Endothelial cell (in vitro differentiated cells): ENCODE results near the gene RIGI. TPM values are rescaled to one million over a fixed set of nuclear protein-coding genes. Genes with fewer than 3 reads are reported as not detected.

Experiments
- DNase-seq: peaks from one replicate; pipeline ENCODE4 v3.0.0; 2021; ENCODE audit warnings: low spot score
- H3K27ac Mint-ChIP-seq: one replicate; pipeline ENCODE4 v1.8.0; 2021; ENCODE audit warnings: mixed read lengths, inconsistent platforms; ENCODE audit not compliant: unreplicated experiment
- H3K27me3 Mint-ChIP-seq: one replicate; pipeline ENCODE4 v1.8.0; 2021; ENCODE audit warnings: mild to moderate bottlenecking, moderate library complexity, mixed read lengths, inconsistent platforms; ENCODE audit not compliant: unreplicated experiment
- H3K36me3 Mint-ChIP-seq: one replicate; pipeline ENCODE4 v1.8.0; 2021; ENCODE audit warnings: mild to moderate bottlenecking, low read depth, mixed read lengths, inconsistent platforms; ENCODE audit not compliant: unreplicated experiment
- H3K4me1 Mint-ChIP-seq: one replicate; pipeline ENCODE4 v1.8.0; 2021; ENCODE audit warnings: mild to moderate bottlenecking, mixed read lengths, inconsistent platforms; ENCODE audit not compliant: unreplicated experiment
- H3K4me3 Mint-ChIP-seq: one replicate; pipeline ENCODE4 v1.8.0; 2021; ENCODE audit warnings: mild to moderate bottlenecking, mixed read lengths, inconsistent platforms; ENCODE audit not compliant: unreplicated experiment
- H3K9me3 Mint-ChIP-seq: one replicate; pipeline ENCODE4 v1.8.0; 2021; ENCODE audit warnings: mixed read lengths, inconsistent platforms; ENCODE audit not compliant: unreplicated experiment
- long read RNA-seq: library from polyadenylated mRNA; unstranded; transcript quantifications from one replicate; pipeline ENCODE4 v2.0.0, GENCODE V29; 2020; ENCODE audit not compliant: unreplicated experiment
- total RNA-seq: library from RNA; stranded (reverse); fragmentation: NEBNext Ultra II Directional; extraction: Animal tissue kit (Norgen Biotek cat#: 25700); gene quantifications from one replicate; pipeline ENCODE4 v1.2.1, GENCODE V29; 2021; ENCODE audit not compliant: unreplicated experiment
- TF ChIP-seq, protein P1 (sequence below): fragments of 200-600 bp; sonication (generic); IDR thresholded peaks from one replicate; pipeline ENCODE4 v1.5.0; 2021; ENCODE audit warnings: antibody characterized with exemption; ENCODE audit not compliant: unreplicated experiment

The RIGI gene
- total RNA-seq: 8.4 TPM
- long read RNA-seq, full-length matches to known transcripts: 1 of 9 reads
- long read RNA-seq, partial matches to known transcripts: 7 of 9 reads
- long read RNA-seq, other reads (novel, unspliced or antisense): 1 of 9 reads

- TF ChIP-seq, protein P1, sequence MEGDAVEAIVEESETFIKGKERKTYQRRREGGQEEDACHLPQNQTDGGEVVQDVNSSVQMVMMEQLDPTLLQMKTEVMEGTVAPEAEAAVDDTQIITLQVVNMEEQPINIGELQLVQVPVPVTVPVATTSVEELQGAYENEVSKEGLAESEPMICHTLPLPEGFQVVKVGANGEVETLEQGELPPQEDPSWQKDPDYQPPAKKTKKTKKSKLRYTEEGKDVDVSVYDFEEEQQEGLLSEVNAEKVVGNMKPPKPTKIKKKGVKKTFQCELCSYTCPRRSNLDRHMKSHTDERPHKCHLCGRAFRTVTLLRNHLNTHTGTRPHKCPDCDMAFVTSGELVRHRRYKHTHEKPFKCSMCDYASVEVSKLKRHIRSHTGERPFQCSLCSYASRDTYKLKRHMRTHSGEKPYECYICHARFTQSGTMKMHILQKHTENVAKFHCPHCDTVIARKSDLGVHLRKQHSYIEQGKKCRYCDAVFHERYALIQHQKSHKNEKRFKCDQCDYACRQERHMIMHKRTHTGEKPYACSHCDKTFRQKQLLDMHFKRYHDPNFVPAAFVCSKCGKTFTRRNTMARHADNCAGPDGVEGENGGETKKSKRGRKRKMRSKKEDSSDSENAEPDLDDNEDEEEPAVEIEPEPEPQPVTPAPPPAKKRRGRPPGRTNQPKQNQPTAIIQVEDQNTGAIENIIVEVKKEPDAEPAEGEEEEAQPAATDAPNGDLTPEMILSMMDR: no peak
- H3K27ac Mint-ChIP-seq: peak within 1 kb of the TSS; percentile 87
- peaks cover 8% of the 10 kb centered on the region for H3K9me3 Mint-ChIP-seq
- peak within 1 kb of the TSS; percentile 91 for H3K4me3 Mint-ChIP-seq
- peaks cover 25% of the 10 kb centered on the region for H3K36me3 Mint-ChIP-seq
- peak; percentile 83 for DNase-seq
- peaks cover 13% of the 10 kb centered on the region for H3K4me1 Mint-ChIP-seq
- H3K27me3 Mint-ChIP-seq: peaks cover 3% of the 10 kb centered on the region
These were observed at the start of gene RIGI for GRCh38 chr9:32526041-32526706. TSS of gene RIGI (minus strand) at chr9:32526196. CDS start at chr9:32526166, 30 bp downstream.

DNA sequence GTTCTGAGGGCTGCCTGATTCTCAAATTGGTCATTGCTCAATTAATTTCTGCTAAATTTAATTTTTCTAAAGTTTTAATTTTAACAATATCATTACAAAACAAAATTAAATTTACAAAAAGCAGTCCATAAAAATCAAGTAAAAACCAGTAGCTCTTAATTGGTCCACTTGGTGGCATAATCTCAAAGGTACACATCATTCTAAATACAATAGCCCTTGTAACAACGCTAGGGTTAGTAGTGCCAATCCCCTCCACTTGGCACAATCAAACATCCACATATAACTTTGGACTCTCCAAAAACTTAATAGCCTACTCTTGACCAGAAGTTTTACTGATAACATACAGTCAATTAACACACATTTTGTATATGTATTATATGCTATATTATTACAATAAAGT is 48.9 kb upstream of the RIGI start:
- H3K36me3 Mint-ChIP-seq: peaks cover 5% of the 10 kb centered on the region
- H3K27ac Mint-ChIP-seq: no peak overlapping the region
- H3K4me1 Mint-ChIP-seq: peaks cover 15% of the 10 kb centered on the region
- TF ChIP-seq, protein P1: no peak
- peaks cover 5% of the 10 kb centered on the region for H3K27me3 Mint-ChIP-seq
- H3K4me3 Mint-ChIP-seq: no peak overlapping the region
- no peak for DNase-seq
- no peaks in the 10 kb centered on the region for H3K9me3 Mint-ChIP-seq

DNA sequence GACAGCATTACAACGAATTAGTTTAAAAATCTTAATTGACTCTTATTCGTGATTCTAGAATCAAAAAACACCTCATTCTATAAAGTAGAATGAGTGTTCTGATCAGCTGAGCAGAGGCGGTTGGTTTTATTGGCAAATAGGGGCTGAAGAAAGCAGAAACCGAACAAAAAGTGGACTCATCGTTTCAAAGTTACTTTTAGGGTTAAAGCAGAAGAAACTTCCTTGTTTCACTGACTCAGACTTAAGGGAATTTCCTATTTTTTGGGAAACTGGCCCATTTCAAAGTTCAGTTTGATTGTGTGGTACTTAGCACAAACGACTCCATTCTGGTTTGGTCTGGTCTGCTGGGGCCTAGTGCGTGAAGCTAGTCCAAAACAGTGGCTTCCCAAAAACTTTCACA is 47.8 kb upstream of the RIGI start:
- Mint-ChIP-seq H3K4me1 (peaks cover 14% of the 10 kb centered on the region), H3K27ac (peak overlapping the region; percentile 95), H3K9me3 (no peaks in the 10 kb centered on the region), H3K36me3 (peaks cover 6% of the 10 kb centered on the region), H3K27me3 (peaks cover 5% of the 10 kb centered on the region), H3K4me3 (peak overlapping the region; percentile 98)
- no peak for DNase-seq
- TF ChIP-seq, protein P1: no peak

DNA sequence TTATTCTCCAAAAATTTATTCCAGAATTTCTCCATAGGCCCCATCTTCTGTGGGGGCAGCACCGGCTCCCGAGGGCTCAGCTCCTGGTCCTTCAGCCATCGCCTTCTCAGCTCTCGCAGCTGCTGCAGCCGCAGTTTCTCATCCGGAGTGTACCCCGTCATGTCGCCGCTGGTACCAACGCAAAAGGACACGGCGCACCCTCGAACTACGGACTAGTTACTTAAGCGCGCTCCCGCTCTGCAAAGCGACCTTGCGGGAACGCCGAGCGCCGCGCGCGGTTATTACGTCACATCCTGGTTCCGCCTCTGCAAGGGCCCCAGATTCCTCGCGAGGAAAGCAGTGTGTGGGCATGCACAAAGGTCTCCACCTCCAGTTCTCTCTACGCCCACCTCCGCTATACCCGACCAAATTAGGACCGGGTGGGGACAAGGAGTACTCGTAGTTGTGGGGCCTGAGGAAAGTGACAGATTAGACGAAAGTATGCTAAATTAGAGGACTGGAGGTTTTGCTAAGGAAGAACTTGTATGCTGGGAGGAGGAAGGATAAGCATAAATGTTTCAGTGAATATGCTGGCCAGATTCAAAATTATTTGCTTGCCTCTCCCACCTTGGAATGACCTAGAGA is 47.0 kb upstream of the RIGI start, which contains the start of gene NDUFB6:
TSS of gene NDUFB6 (minus strand) at position 260 of the 624 bp plus-strand sequence. CDS start at position 161, 99 bp downstream.
- peak; percentile 87 for DNase-seq
- H3K9me3 Mint-ChIP-seq: no peaks in the 10 kb centered on the region
- H3K36me3 Mint-ChIP-seq: peaks cover 6% of the 10 kb centered on the region
- H3K4me3 Mint-ChIP-seq: peak within 1 kb of the TSS; percentile 98
- H3K4me1 Mint-ChIP-seq: peaks cover 14% of the 10 kb centered on the region
- peaks cover 5% of the 10 kb centered on the region for H3K27me3 Mint-ChIP-seq
- TF ChIP-seq, protein P1: no peak
- peak within 1 kb of the TSS; percentile 95 for H3K27ac Mint-ChIP-seq
